ENCODE measurements around the gene ACTRT3.
"Not testable (repeated sequence)": the region's sequence is repeated elsewhere in the genome, so short reads cannot be mapped to it uniquely, and the experiment has no call there.

ACTRT3 gene

GRCh38 chr3:169772305-169772896 is 3.0 kb upstream of the ACTRT3 start:
- peak; percentile 35 for DNase-seq

DNA sequence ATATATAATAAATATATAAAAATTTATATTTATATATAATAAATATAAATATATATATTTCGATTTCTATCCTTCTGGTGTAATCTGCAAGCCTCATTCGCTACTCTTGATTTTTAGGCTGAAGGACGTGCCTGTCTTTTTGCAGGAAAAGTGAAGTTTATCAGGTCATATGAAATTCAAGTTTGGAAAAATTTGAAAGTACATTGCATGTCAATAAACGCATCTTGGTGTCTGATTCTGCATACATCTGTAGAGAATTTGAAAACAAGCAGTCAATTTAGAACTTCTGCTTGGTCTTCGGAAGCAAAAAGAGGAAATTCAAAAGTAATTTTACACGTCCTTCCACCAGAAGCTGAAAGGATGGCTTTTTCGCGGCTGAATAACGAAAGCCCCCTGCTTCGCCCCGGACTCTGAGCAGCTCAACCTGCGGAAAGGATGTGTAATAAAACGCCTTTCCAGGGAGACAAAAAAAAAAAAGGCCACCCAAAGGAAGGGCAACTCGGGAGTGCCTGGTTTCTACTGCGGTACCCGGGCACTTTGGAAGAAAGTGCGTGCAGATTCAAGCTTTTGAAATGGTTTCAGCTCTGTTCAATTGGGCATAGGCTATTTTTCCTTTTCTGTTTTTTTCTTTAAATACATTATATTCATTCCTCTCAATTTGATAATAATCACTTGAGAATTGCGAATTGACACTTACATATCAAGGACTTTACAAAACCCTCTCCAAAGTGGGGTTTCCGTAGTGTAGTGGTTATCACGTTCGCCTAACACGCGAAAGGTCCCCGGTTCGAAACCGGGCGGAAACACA is 2.3 kb upstream of the ACTRT3 start:
- peak; percentile 60 for DNase-seq

DNA sequence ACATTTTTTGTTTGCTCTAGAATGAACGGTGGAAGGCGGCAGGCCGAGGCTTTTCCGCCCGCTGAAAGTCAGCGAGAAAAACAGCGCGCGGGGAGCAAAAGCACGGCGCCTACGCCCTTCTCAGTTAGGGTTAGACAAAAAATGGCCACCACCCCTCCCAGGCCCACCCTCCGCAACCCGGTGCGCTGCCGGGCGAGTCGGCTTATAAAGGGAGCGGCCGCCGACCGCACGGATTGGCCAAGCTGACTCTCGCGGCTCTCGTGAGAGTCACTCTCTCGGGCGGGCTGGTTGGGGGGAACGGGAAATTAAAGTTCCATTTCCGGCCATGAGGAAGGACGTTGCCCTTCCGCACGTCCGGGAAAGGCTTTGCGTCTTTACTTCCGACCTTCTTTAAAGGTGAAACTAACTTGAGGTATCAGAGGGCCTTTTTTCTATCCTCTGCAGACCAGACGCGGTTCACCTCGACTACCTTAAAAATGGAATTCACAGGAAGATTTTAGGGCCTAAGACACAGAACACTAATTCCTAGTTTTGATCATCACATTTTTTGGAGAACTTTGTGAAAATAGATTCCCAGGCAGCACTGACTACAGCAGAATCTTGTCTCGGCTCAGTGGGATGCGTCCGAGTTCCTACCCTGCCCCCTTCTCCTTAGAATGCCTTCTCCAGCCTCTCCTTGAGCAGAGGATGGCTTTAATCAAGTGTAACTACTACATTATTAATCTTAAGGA is 4.3 kb downstream of the ACTRT3 start, which contains the start of gene TERC:
Gene TERC (minus strand): TSS at position 179 of the 731 bp plus-strand sequence.
- peak; percentile 87 for DNase-seq

DNA sequence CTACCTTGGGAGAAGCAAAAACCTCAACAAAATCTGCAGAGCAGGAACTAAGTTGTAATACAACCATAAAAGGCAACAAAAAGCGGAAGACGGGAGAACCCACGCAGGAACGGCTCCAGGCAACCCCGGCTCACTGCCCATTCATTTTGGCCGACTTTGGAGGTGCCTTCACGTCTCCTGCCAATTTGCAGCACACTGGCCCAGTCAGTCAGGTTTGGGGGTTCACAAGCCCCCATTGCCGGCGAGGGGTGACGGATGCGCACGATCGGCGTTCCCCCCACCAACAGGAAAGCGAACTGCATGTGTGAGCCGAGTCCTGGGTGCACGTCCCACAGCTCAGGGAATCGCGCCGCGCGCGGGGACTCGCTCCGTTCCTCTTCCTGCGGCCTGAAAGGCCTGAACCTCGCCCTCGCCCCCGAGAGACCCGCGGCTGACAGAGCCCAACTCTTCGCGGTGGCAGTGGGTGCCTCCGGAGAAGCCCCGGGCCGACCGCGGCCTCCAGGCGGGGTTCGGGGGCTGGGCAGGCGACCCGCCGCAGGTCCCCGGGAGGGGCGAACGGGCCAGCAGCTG is 5.0 kb downstream of the ACTRT3 start:
- DNase-seq: no peak

GRCh38 chr3:169760479-169760878 is 8.9 kb downstream of the ACTRT3 start:
- DNase-seq: peak; percentile 73

DNA sequence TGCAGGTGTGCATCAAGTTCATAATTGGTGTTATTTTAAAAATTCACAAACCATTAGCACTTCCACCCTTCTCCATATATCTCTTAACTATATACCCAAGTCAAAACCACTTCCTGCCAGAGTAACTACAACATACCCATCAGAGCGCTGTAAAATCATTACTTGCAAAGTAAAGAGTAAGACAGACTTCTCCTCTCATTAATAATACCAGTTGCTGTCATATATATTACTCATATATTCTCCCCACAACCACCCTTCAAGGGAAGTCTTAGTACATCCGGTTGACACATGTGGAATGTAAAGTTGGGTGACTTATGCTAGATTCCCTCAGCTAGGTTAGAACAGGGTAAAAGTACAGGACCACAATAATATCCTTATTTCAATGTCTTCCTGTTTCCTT is 10.1 kb downstream of the ACTRT3 start:
- DNase-seq: no peak

- DNase-seq: no peak
These were observed 10.9 kb downstream of the ACTRT3 start for GRCh38 chr3:169758359-169758994.

DNA sequence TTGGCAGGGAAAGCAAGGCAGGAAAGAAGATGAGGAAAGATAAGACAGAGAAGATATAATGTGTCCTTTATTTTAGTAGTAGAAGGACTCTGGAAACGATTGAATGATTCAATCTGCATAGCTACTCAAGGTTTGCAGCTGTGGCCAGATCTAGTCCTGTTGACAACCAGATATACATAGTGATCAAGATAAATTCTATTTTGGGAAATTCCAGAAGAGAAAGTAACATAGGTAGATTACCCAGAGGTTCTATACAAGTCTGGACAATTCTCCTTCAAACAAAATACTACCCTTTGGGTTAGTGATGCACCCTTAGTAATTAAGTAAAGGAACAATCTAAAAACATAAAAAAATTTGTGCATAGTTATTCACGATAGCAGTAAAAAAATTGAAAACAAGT is 13.9 kb downstream of the ACTRT3 start:
- no peak for DNase-seq

- DNase-seq: no peak
These were observed 14.7 kb downstream of the ACTRT3 start for GRCh38 chr3:169754711-169755110.

DNA sequence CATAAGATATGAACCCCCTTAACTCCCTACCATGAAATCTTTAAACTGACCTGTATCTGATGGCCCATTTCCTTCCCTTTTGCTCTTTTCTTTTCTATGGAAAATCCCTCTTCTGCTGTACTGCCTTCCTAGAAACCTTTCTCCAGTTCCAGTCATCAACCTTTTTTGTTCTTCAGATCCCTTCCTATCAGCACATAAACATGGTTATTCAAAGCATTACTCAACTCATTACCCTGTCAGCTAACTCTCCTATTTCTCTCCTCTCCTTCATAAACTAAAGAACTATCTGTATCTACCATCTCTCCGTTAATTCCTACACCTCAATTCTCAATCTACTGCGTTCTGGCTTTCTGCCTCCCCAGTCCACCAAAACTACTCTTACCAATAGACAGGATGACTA is 17.5 kb downstream of the ACTRT3 start:
- DNase-seq: no peak

DNA sequence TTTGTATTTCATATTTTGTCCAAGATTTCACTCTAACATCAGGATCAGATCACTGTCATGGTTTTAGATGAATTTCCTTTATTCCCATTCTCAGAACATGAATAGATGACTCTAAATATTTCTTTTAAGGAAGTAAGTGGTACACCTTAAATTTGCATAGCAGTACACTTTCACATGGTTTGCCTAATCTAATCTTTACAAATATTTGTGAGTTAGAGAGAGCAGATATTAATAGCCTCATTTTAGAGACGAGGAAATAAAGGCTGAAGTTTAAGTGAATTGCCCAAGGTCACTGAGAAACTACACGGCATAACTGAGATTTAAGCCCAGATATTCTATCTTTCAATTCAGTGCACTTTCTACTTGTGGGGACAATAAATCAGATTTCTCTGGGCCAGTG is 18.7 kb downstream of the ACTRT3 start:
- no peak for DNase-seq

DNA sequence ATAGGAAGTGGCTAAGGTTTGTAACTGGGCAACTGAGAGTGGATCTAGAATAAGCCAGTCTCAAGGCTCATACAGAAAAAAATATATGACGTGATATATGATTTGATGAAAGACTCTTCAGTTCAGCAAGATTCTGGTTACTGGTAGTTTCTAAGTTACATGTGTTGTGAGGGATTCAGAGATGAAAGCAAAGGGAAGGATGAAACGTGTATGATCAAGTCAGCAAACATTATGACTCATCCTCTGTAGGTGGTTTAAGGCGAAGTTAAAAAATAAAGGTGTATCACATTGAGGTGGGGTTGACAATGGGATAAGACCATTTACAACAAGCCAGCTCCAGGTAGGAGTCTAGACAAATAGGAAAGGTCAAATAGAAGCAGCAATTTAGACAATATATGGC is 20.7 kb downstream of the ACTRT3 start:
- DNase-seq: no peak

DNA sequence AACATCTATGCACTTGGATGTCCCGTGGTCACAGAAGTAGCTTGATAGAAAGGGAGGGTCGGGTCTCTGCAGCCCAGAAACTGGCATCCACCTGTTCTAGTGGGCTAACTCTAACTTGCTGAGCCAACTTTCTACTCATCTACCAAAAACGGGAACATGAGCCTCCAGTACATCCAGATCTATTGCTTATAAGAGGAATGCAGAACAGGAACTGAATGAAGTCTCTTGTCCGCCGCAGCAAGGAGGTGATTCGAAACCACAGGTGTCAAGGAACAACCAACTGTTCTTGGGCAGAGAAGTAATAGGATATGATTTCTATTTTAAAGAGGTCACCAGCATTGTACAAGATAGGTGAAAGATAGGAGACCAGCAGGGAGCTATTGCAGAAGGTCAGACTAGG is 22.4 kb downstream of the ACTRT3 start:
- DNase-seq: no peak

GRCh38 chr3:169744366-169745054 is 24.9 kb downstream of the ACTRT3 start:
- DNase-seq: no peak

GRCh38 chr3:169739067-169739466 is 30.3 kb downstream of the ACTRT3 start:
- no peak for DNase-seq

DNA sequence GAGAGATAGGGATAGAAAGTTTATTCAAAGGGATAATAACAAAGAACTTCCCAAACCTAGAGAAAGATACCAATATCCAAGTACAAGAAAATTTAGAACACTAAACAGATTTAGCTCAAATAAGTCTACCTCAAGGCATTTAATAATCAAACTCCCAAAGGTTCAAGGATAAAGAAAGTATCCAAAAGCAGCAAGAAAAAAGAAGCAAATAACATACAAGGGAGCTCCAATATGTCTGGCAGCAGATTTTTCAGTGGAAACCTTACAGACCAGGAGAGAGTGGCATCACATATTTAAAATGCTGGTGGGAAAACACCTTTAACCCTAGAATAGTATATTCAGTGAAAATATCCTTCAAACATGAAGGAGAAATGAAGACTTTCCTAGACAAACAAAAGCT is 37.5 kb downstream of the ACTRT3 start:
- DNase-seq: not testable (repeated sequence)

- no peak for DNase-seq
These were observed 46.6 kb downstream of the ACTRT3 start for GRCh38 chr3:169722724-169723123.

DNA sequence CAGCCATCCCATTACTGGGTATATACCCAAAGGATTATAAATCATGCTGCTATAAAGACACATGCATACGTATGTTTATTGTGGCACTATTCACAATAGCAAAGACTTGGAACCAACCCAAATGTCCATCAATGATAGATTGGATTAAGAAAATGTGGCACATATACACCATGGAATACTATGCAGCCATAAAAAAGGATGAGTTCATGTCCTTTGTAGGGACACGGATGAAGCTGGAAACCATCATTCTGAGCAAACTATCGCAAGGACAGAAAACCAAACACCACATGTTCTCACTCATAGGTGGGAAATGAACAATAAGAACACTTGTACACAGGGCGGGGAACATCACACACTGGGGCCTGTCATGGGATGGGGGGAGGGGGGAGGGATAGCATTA is 50.9 kb downstream of the ACTRT3 start:
- not testable (repeated sequence) for DNase-seq
